Panc1 (cell line): ENCODE data around the gene NTMT1.

Experiments used
- CTCF ChIP-seq: fragments of 450-650 bp; IDR thresholded peaks from 2 replicates; pipeline ENCODE4 v1.5.1; 2017; ENCODE audit warnings: mild to moderate bottlenecking
- POLR2AphosphoS5 ChIP-seq: IDR thresholded peaks from 2 replicates; pipeline ENCODE4 v1.6.1; 2012; ENCODE audit warnings: mild to moderate bottlenecking, low read depth, low read length, moderate library complexity
- TF ChIP-seq, protein P1 (sequence below), 2 experiments: IDR thresholded peaks; 2 replicates each; pipeline ENCODE4 v1.6.1; 2011 to 2012; ENCODE audit warnings: low read depth in 2 of 2, control low read depth in 1 of 2, low read length in 1 of 2, mild to moderate bottlenecking in 1 of 2, moderate library complexity in 1 of 2; ENCODE audit not compliant: insufficient read depth in 1 of 2

- TF ChIP-seq, protein P1, sequence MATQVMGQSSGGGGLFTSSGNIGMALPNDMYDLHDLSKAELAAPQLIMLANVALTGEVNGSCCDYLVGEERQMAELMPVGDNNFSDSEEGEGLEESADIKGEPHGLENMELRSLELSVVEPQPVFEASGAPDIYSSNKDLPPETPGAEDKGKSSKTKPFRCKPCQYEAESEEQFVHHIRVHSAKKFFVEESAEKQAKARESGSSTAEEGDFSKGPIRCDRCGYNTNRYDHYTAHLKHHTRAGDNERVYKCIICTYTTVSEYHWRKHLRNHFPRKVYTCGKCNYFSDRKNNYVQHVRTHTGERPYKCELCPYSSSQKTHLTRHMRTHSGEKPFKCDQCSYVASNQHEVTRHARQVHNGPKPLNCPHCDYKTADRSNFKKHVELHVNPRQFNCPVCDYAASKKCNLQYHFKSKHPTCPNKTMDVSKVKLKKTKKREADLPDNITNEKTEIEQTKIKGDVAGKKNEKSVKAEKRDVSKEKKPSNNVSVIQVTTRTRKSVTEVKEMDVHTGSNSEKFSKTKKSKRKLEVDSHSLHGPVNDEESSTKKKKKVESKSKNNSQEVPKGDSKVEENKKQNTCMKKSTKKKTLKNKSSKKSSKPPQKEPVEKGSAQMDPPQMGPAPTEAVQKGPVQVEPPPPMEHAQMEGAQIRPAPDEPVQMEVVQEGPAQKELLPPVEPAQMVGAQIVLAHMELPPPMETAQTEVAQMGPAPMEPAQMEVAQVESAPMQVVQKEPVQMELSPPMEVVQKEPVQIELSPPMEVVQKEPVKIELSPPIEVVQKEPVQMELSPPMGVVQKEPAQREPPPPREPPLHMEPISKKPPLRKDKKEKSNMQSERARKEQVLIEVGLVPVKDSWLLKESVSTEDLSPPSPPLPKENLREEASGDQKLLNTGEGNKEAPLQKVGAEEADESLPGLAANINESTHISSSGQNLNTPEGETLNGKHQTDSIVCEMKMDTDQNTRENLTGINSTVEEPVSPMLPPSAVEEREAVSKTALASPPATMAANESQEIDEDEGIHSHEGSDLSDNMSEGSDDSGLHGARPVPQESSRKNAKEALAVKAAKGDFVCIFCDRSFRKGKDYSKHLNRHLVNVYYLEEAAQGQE (IDR thresholded peaks at IDR 0.05; ENCODE audit: insufficient read depth in 1 of 2, low read depth in 2 of 2, low read length in 1 of 2), result no peak
- TF ChIP-seq CTCF (no peak), POLR2AphosphoS5 (no peak)
Observed at GRCh38 chr9:129598089-129598596, 27.8 kb upstream of the NTMT1 start.
